ENCODE results near the gene DYRK1A.
"Not testable (repeated sequence)": the region's sequence is repeated elsewhere in the genome, so short reads cannot be mapped to it uniquely, and the experiment has no call there.

The DYRK1A gene

DNA sequence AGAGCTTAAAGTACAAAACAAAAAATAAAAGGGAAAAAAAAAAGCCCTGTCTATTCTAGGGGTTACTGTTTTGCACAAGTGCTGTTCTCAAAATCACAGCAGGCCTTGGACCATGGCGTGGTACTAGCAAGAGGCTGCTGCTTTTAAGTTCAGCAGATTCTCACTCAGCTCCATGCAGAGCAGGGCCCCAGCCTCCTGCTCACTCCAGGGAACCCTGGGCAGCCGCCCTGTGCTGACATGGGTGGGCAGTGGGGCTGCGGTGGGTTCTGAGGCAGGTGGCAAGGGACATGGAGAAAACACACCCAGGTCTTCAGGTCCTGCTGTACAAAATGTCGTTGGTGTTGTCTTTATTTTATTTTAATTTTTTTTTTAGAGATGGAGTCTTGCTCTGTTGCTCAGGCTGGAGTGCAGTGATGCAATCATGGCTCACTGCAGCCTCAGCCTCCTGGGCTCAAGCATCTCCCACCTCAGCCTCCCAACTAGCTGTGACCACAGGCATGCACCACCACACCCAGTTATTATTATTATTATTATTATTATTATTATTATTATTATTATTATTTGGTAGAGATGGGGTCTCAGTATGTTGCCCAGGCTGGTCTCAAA is 170.9 kb downstream of the DYRK1A start:
- Histone ChIP-seq H3K4me3 (ENCODE audit: control insufficient read depth in 1 of 7, extremely low read depth in 1 of 7, insufficient read depth in 4 of 7, low read depth in 2 of 7, low read length in 6 of 7) (no peak overlapping the region), H3K27me3 (replicated peaks in 2 of 5; ENCODE audit: control insufficient read depth in 4 of 5, insufficient read depth in 5 of 5, low read length in 4 of 5) (no peaks in the 10 kb centered on the region), H3K9me3 (ENCODE audit: control extremely low read depth in 1 of 5, control insufficient read depth in 4 of 5, insufficient read depth in 2 of 5, low read depth in 1 of 5, low read length in 4 of 5) (peaks cover 0 to 10% (median 2%) of the 10 kb centered on the region in 5 experiments), H3K27ac (ENCODE audit: insufficient read depth in 1 of 2, low read depth in 1 of 2, low read length in 2 of 2, poor library complexity in 1 of 2, severe bottlenecking in 2 of 2) (peak overlapping the region in 1 of 2 experiments; percentile 70), H3K4me1 (ENCODE audit: control extremely low read depth in 1 of 4, control insufficient read depth in 4 of 4, insufficient read depth in 4 of 4, low read length in 3 of 4) (peaks cover 0 to 7% (median 3%) of the 10 kb centered on the region in 4 experiments), H3K36me3 (ENCODE audit: control insufficient read depth in 4 of 4, insufficient read depth in 4 of 4, low read length in 3 of 4) (no peaks in the 10 kb centered on the region)
- 94% methylated on average over 3 of the region's 4 CpGs for WGBS (ENCODE audit: insufficient coverage)
- no peak for DNase-seq
- CTCF ChIA-PET = interaction anchor here (0.6 to 1.2 kb wide), 3 partner anchors 151 to 393 kb away, joined by 3 to 4 read pairs (median 3); no protein-coding TSS in a partner anchor
- POLR2A ChIA-PET = no interaction called here

- ChIA-PET CTCF (no interaction called here), POLR2A (no interaction called here)
- H3K4me3 ChIP-seq (ENCODE audit: control insufficient read depth in 1 of 7, extremely low read depth in 1 of 7, insufficient read depth in 4 of 7, low read depth in 2 of 7, low read length in 6 of 7) = no peak overlapping the region
- DNase-seq = no peak
- H3K27ac ChIP-seq (ENCODE audit: insufficient read depth in 1 of 2, low read depth in 1 of 2, low read length in 2 of 2, poor library complexity in 1 of 2, severe bottlenecking in 2 of 2) = no peak overlapping the region
- no peaks in the 10 kb centered on the region for H3K36me3 ChIP-seq (ENCODE audit: control insufficient read depth in 4 of 4, insufficient read depth in 4 of 4, low read length in 3 of 4)
- H3K9me3 ChIP-seq (ENCODE audit: control extremely low read depth in 1 of 5, control insufficient read depth in 4 of 5, insufficient read depth in 2 of 5, low read depth in 1 of 5, low read length in 4 of 5) = peaks cover 0 to 13% (median 3%) of the 10 kb centered on the region in 5 experiments
- H3K4me1 ChIP-seq (ENCODE audit: control extremely low read depth in 1 of 4, control insufficient read depth in 4 of 4, insufficient read depth in 4 of 4, low read length in 3 of 4) = peaks cover 0 to 7% (median 3%) of the 10 kb centered on the region in 4 experiments
- H3K27me3 ChIP-seq (replicated peaks in 2 of 5; ENCODE audit: control insufficient read depth in 4 of 5, insufficient read depth in 5 of 5, low read length in 4 of 5) = no peaks in the 10 kb centered on the region
- 94% methylated on average over 2 of the region's 5 CpGs for WGBS (ENCODE audit: insufficient coverage)
Observed at GRCh38 chr21:37538971-37539590, 172.5 kb downstream of the DYRK1A start.

GRCh38 chr21:37541128-37541527 is 174.6 kb downstream of the DYRK1A start:
- H3K36me3 ChIP-seq (ENCODE audit: control insufficient read depth in 4 of 4, insufficient read depth in 4 of 4, low read length in 3 of 4); H3K4me3 ChIP-seq (ENCODE audit: control insufficient read depth in 1 of 7, extremely low read depth in 1 of 7, insufficient read depth in 4 of 7, low read depth in 2 of 7, low read length in 6 of 7); H3K9me3 ChIP-seq (ENCODE audit: control extremely low read depth in 1 of 5, control insufficient read depth in 4 of 5, insufficient read depth in 2 of 5, low read depth in 1 of 5, low read length in 4 of 5); H3K27me3 ChIP-seq (replicated peaks in 2 of 5; ENCODE audit: control insufficient read depth in 4 of 5, insufficient read depth in 5 of 5, low read length in 4 of 5); H3K27ac ChIP-seq (ENCODE audit: insufficient read depth in 1 of 2, low read depth in 1 of 2, low read length in 2 of 2, poor library complexity in 1 of 2, severe bottlenecking in 2 of 2); POLR2A ChIA-PET; DNase-seq: not testable (repeated sequence)
- 100% methylated on average over 1 of the region's 2 CpGs for WGBS (ENCODE audit: insufficient coverage)
- H3K4me1 ChIP-seq (ENCODE audit: control extremely low read depth in 1 of 4, control insufficient read depth in 4 of 4, insufficient read depth in 4 of 4, low read length in 3 of 4) = peaks cover 0 to 13% (median 9%) of the 10 kb centered on the region in 4 experiments
- CTCF ChIA-PET = interaction anchor here (0.9 to 1.3 kb wide), 2 partner anchors 13 to 20 kb away, joined by 3 to 4 read pairs; no protein-coding TSS in a partner anchor

GRCh38 chr21:37542512-37542911 is 175.9 kb downstream of the DYRK1A start:
- ChIA-PET CTCF (no interaction called here), POLR2A (no interaction called here)
- Histone ChIP-seq H3K4me3 (ENCODE audit: control insufficient read depth in 1 of 7, extremely low read depth in 1 of 7, insufficient read depth in 4 of 7, low read depth in 2 of 7, low read length in 6 of 7) (no peak overlapping the region), H3K27me3 (replicated peaks in 2 of 5; ENCODE audit: control insufficient read depth in 4 of 5, insufficient read depth in 5 of 5, low read length in 4 of 5) (no peaks in the 10 kb centered on the region), H3K4me1 (ENCODE audit: control extremely low read depth in 1 of 4, control insufficient read depth in 4 of 4, insufficient read depth in 4 of 4, low read length in 3 of 4) (peaks cover 6 to 21% (median 19%) of the 10 kb centered on the region in 4 experiments), H3K9me3 (ENCODE audit: control extremely low read depth in 1 of 5, control insufficient read depth in 4 of 5, insufficient read depth in 2 of 5, low read depth in 1 of 5, low read length in 4 of 5) (peaks cover 0 to 5% (median 3%) of the 10 kb centered on the region in 5 experiments), H3K36me3 (ENCODE audit: control insufficient read depth in 4 of 4, insufficient read depth in 4 of 4, low read length in 3 of 4) (no peaks in the 10 kb centered on the region), H3K27ac (ENCODE audit: insufficient read depth in 1 of 2, low read depth in 1 of 2, low read length in 2 of 2, poor library complexity in 1 of 2, severe bottlenecking in 2 of 2) (no peak overlapping the region)
- no peak for DNase-seq
- WGBS (ENCODE audit: insufficient coverage) = 100% methylated on average over 1 of the region's 1 CpG

DNA sequence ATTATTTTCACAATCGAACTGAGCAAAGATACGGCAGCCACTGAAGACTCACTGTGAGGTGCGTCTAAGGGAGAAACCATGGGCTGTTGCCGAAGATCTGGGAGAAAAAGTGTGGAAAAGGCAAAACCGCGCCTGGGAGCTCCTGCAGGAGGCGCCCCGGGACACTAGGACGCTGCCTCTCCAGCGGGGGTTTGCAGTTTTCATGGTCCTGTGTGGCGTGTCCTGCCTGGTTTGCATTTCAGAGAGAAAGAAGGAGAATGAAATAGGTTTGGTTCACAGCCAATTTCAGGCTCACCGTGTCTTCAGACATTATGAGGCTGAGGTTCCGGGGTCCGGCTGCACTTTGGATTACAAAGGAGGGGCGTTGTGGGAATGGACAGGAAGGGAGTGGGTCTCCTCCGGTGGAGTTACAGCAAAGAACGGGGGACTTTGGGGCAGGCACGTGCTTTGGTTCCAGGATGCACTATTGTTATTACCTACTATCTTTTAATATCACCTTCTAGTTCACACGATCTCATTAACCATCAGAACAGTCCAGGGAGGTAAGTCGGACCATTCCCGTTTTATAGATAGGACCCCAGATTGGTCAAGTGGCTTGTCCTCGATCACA is 179.8 kb downstream of the DYRK1A start:
- Histone ChIP-seq H3K36me3 (ENCODE audit: control insufficient read depth in 4 of 4, insufficient read depth in 4 of 4, low read length in 3 of 4) (no peaks in the 10 kb centered on the region), H3K27me3 (replicated peaks in 2 of 5; ENCODE audit: control insufficient read depth in 4 of 5, insufficient read depth in 5 of 5, low read length in 4 of 5) (no peaks in the 10 kb centered on the region), H3K27ac (ENCODE audit: insufficient read depth in 1 of 2, low read depth in 1 of 2, low read length in 2 of 2, poor library complexity in 1 of 2, severe bottlenecking in 2 of 2) (peak overlapping the region; percentile 66 to 68), H3K9me3 (ENCODE audit: control extremely low read depth in 1 of 5, control insufficient read depth in 4 of 5, insufficient read depth in 2 of 5, low read depth in 1 of 5, low read length in 4 of 5) (peaks cover 0 to 5% (median 3%) of the 10 kb centered on the region in 5 experiments), H3K4me3 (ENCODE audit: control insufficient read depth in 1 of 7, extremely low read depth in 1 of 7, insufficient read depth in 4 of 7, low read depth in 2 of 7, low read length in 6 of 7) (peak overlapping the region in 5 of 7 experiments; percentile 25 to 65 (median 37)), H3K4me1 (ENCODE audit: control extremely low read depth in 1 of 4, control insufficient read depth in 4 of 4, insufficient read depth in 4 of 4, low read length in 3 of 4) (peaks cover 13 to 47% (median 38%) of the 10 kb centered on the region in 4 experiments)
- ChIA-PET CTCF (interaction anchor here (0.6 to 1.4 kb wide), 2 partner anchors 18 to 1799 kb away, joined by 3 to 7 read pairs; no protein-coding TSS in a partner anchor), POLR2A (interaction anchor here (0.6 to 1.9 kb wide), 3 partner anchors 16 to 1673 kb away, joined by 3 to 6 read pairs (median 6); no protein-coding TSS in a partner anchor)
- DNase-seq = no peak
- whole genome bisulfite sequencing (ENCODE audit: insufficient coverage) = 62% methylated on average over 18 of the region's 22 CpGs

DNA sequence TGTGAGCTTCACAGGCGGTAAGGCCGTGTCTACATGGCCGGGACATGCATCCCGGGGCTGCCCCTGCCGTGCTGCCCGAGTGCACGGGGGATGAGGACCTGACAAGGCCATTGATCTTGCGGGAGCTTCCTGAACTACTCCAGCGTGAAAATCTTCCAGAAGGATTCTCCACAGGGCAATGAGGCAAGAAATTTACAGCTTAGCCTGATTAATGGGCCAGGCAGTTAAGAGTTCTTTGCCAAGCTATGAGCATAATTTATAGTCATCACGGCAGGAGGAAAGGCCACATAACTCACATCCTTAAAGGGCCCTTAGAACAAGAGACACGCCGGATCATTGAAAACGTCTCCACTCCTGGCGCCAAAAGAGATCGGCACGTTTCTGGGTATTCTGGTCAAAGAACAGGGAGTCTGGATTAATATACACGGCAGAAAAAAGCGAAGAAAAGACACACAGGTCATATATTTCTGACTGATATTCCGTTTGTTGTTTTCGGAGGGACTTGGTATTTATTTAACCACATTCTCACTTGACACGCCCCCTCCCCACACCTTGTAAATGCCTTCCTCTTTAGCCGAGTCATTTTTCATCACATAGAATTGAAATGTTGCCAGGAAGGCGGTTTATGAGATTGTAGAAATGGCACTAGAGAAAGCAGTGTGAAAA is 180.5 kb downstream of the DYRK1A start:
- WGBS (ENCODE audit: insufficient coverage) = 3% methylated on average over 16 of the region's 23 CpGs
- peak; percentile 91 to 99 (median 99) for DNase-seq
- POLR2A ChIA-PET = interaction anchor here (0.6 to 1.9 kb wide), 3 partner anchors 16 to 1672 kb away, joined by 3 to 6 read pairs (median 6); no protein-coding TSS in a partner anchor

More for the DNA sequence above, 180.5 kb downstream of the DYRK1A start:
- Histone ChIP-seq H3K27ac (ENCODE audit: insufficient read depth in 1 of 2, low read depth in 1 of 2, low read length in 2 of 2, poor library complexity in 1 of 2, severe bottlenecking in 2 of 2) (peak overlapping the region; percentile 66 to 68), H3K27me3 (replicated peaks in 2 of 5; ENCODE audit: control insufficient read depth in 4 of 5, insufficient read depth in 5 of 5, low read length in 4 of 5) (no peaks in the 10 kb centered on the region), H3K36me3 (ENCODE audit: control insufficient read depth in 4 of 4, insufficient read depth in 4 of 4, low read length in 3 of 4) (no peaks in the 10 kb centered on the region), H3K9me3 (ENCODE audit: control extremely low read depth in 1 of 5, control insufficient read depth in 4 of 5, insufficient read depth in 2 of 5, low read depth in 1 of 5, low read length in 4 of 5) (peaks cover 0 to 3% (median 2%) of the 10 kb centered on the region in 5 experiments), H3K4me1 (ENCODE audit: control extremely low read depth in 1 of 4, control insufficient read depth in 4 of 4, insufficient read depth in 4 of 4, low read length in 3 of 4) (peaks cover 13 to 53% (median 42%) of the 10 kb centered on the region in 4 experiments), H3K4me3 (ENCODE audit: control insufficient read depth in 1 of 7, extremely low read depth in 1 of 7, insufficient read depth in 4 of 7, low read depth in 2 of 7, low read length in 6 of 7) (peak overlapping the region in 6 of 7 experiments; percentile 5 to 65 (median 34))
- CTCF ChIA-PET = interaction anchor here (0.6 to 1.4 kb wide), 2 partner anchors 17 to 1798 kb away, joined by 3 to 7 read pairs; no protein-coding TSS in a partner anchor
